ENCODE results near the gene TAF11L14.
"Not testable (repeated sequence)": the region's sequence is repeated elsewhere in the genome, so short reads cannot be mapped to it uniquely, and the experiment has no call there.

TAF11L14 gene

GRCh38 chr5:17634160-17634559, at the start of gene TAF11L14:
TAF11L14 (plus strand) TSS chr5:17634460.
- no peak for DNase-seq

DNA sequence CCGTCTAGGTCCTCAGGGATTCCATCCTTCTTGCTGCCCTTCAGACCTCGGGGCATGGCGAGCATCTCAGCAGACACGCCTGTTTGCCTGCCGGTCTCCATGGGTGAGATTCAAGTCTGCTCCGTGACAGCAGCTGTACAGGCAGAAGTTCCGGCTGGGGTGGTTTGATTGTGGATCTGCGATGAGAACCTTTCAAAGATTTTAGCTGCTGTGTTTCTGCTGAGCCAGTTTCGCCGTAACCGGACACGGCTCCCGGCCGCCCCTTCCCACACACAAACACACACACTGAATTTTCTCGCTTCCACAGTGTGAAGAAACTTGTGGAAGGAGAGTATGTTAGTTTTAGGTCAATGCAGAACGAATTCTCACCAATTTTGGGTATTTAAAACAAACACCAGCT, 48.6 kb upstream of the TAF11L14 start, which contains the start of gene TAF11L7:
Gene TAF11L7, minus strand, starts transcription at position 101 of the 400 bp plus-strand sequence.
- not testable (repeated sequence) for DNase-seq

DNA sequence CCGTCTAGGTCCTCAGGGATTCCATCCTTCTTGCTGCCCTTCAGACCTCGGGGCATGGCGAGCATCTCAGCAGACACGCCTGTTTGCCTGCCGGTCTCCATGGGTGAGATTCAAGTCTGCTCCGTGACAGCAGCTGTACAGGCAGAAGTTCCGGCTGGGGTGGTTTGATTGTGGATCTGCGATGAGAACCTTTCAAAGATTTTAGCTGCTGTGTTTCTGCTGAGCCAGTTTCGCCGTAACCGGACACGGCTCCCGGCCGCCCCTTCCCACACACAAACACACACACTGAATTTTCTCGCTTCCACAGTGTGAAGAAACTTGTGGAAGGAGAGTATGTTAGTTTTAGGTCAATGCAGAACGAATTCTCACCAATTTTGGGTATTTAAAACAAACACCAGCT, 43.4 kb upstream of the TAF11L14 start, which contains the start of gene TAF11L8:
Gene TAF11L8, minus strand, starts transcription at position 101 of the 400 bp plus-strand sequence.
- not testable (repeated sequence) for DNase-seq

GRCh38 chr5:17594255-17594654, 40.0 kb upstream of the TAF11L14 start, which contains the start of gene TAF11L9:
TAF11L9 (minus strand) TSS chr5:17594394.
- not testable (repeated sequence) for DNase-seq

GRCh38 chr5:17597728-17598127, 36.5 kb upstream of the TAF11L14 start, which contains the start of gene TAF11L10:
TAF11L10 (minus strand) TSS chr5:17597828.
- not testable (repeated sequence) for DNase-seq

DNA sequence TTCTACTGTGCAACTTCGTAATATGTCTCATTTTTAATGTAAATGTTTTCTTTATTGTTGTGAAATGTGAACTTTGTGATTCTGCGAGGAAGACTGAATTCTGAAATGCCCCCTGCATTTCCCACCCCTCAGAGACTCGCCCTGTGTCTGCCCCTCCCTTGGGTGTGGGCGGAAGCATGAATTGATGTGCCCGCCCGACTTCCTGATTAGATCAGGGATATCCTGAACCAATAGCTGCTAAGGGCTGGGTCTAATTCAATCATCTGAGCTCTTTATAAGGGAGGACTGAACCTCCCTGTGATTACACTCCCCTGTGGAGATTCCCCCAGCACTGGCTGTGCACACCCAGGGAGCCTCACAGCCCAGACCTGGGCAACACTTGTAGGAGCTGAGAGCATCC, 30.4 kb upstream of the TAF11L14 start, which contains the start of gene TAF11L11:
Gene TAF11L11, plus strand, starts transcription at position 304 of the 400 bp plus-strand sequence.
- not testable (repeated sequence) for DNase-seq

- DNase-seq = no peak
Observed at GRCh38 chr5:17604951-17605350, 29.3 kb upstream of the TAF11L14 start.

DNA sequence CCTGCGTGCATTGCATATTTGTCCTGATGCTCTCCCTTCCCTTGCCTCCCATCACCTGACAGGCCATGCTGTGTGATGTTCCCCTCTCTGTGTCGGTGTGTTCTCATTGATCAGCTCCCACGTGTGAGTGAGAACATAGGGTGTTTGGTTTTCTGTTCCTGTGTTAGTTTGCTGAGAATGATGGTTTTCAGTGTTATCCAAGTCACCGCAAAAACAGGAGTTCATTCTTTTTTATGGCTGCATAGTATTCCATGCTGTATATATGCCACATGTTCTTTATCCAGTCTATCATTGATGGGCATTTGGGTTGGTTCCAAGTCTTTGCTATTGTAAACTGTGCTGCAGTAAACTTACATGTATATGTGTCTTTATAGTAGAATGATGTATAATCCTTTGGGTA, 26.8 kb upstream of the TAF11L14 start:
- not testable (repeated sequence) for DNase-seq

DNA sequence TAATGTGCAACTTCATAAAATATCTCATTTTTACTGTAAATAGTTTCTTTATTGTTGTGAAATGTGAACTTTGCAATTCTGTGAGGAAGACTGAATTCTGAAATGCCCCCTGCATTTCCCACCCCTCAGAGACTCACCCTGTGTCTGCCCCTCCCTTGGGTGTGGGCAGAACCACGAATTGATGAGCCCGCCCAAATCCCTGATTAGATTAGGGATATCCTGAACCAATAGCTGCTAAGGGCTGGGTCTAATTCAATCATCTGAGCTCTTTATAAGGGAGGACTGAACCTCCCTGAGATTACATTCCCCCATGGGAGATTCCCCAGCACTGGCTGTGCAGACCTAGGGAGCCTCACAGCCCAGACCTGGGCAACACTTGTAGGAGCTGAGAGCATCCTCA, 24.2 kb upstream of the TAF11L14 start, which contains the start of gene TAF11L12:
Gene TAF11L12, plus strand, starts transcription at position 301 of the 400 bp plus-strand sequence.
- not testable (repeated sequence) for DNase-seq

GRCh38 chr5:17614872-17615605, 19.2 kb upstream of the TAF11L14 start:
- DNase-seq = no peak

DNA sequence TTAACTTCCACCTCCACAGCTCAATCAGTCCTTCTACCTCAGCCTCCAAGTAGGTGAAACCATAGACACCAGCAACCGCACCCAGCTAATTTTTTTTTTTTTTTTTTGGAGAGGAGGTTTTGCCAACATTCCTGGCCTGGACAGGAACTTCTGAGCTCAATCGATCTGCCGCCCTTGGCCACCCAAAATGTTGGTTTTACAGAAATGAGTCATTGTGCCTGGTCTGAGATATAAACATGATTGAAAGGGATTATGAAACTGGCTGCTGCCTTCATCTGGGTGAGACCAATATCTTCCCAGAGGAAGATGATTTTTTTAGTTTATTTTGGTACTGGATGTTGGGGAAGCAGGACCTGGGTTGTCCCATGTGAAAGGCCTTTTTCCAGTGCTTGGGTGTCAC, 14.9 kb upstream of the TAF11L14 start:
- DNase-seq = no peak

GRCh38 chr5:17620627-17621026, 13.6 kb upstream of the TAF11L14 start:
- no peak for DNase-seq

DNA sequence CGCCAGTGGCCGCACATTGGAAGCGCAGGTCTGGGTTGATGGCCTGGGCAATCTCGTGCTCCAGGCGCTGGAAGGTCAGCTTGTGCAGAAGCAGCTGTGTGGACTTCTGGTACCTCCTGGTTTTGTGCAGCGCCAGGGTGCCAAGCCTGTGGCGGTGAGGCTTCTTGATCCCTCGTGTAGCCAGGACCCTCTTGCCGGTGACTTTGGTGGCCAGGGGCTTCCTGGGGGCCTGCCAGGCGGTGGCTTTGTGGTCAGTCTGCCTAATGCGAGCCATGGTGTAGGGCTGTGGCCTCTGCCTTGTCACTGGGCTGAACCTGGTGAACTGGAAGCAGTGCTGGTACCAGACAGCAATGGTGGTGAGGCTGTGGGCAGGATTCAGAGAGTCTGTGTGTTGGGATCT, 8.6 kb upstream of the TAF11L14 start:
- no peak for DNase-seq

DNA sequence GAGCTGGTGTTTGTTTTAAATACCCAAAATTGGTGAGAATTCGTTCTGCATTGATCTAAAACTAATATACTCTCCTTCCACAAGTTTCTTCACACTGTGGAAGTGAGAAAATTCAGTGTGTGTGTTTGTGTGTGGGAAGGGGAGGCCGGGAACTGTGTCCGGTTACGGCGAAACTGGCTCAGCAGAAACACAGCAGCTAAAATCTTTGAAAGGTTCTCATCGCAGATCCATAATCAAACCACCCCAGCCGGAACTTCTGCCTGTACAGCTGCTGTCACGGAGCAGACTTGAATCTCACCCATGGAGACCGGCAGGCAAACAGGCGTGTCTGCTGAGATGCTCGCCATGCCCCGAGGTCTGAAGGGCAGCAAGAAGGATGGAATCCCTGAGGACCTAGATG, 2.5 kb upstream of the TAF11L14 start, which contains the start of gene TAF11L13:
Gene TAF11L13, plus strand, starts transcription at position 301 of the 400 bp plus-strand sequence.
- DNase-seq = not testable (repeated sequence)

DNA sequence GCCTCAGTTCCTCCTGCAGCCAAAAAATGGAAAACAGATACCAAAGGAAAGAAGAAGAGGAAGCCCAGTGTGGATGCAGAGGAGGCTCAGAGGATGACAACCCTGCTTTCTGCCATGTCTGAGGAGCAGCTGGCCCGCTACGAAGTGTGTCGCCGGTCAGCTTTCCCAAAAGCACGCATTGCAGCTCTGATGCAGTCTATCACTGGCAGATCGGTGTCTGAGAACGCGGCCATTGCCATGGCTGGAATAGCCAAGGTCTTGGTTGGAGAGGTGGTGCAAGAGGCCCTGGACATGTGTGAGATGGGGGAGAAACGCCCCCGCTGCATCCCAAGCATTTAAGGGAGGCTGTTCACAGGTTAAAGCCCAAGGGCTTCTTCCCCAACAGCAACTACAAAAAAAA, 15.0 kb downstream of the TAF11L14 start:
- not testable (repeated sequence) for DNase-seq

- DNase-seq = not testable (repeated sequence)
Observed at GRCh38 chr5:17655201-17655759, 21.0 kb downstream of the TAF11L14 start.

GRCh38 chr5:17655921-17656320, 21.7 kb downstream of the TAF11L14 start:
- DNase-seq = no peak

GRCh38 chr5:17663182-17663581, 28.9 kb downstream of the TAF11L14 start:
- DNase-seq = no peak

- DNase-seq = no peak
Observed at GRCh38 chr5:17665836-17666235, 31.6 kb downstream of the TAF11L14 start.

GRCh38 chr5:17666726-17667235, 32.5 kb downstream of the TAF11L14 start:
- DNase-seq = no peak

- DNase-seq = no peak
Observed at GRCh38 chr5:17670353-17670752, 36.1 kb downstream of the TAF11L14 start.

DNA sequence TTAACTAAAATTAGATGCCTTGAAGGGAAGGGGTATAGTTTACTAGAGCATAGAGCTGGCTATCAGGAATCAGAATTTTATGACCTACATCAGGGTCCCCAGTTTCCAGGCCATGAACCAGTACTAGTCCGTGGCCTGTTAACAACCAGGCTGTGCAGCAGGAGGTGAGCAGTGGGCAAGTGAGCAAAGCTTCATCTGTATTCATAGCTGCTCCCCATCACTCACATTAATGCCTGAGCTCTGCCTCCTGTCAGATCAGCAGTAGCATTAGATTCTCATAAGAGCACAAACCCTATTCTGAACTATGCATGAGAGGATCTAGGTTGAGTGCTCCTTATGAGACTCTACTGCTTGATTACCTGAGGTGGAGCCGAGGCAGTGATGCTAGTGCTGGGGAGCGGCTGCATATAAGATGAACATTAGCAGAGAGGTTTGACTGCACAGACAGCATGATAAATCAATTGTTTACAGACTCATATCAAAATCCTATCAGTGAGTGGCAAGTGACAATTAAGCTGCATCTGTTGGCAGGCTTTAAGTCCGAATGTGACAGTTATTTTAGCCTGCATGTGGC, 44.6 kb downstream of the TAF11L14 start:
- no peak for DNase-seq

DNA sequence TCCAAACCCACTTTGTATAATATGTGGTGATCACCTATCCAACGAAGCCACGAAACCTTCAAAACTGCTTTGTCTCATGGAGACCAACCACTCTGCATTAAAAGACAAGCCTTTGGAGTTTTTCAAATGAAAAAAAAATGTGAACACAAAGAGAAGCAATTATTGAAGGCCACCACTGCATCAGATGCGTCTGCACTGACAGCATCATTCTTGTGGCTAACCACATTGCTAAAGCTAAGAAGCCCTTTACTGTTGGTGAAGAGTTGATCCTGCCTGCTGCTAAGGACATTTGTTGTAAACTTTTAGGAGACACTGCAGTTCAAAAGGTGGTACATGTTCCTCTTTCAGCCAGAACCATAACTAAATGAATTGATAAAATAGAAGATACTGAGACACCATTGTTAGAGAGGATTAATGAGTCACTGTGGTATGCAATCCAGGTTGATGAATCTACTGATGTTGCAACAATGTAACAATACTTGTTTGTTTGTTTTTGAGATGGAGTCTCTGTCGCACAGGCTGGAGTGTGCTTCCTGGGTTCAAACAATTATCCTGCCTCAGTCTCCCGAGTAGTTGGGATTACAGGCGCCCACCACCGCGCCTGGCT, 45.4 kb downstream of the TAF11L14 start:
- no peak for DNase-seq
